ENCODE results near the gene CTIF.

- TF ChIP-seq CTCF (IDR thresholded peaks at IDR 0.05; ENCODE audit: poor library complexity, severe bottlenecking) (no peak), EP300 (conservative IDR thresholded peaks at IDR 0.05; ENCODE audit: poor library complexity, severe bottlenecking) (no peak), EZH2 (IDR thresholded peaks at IDR 0.05; ENCODE audit: borderline replicate concordance, insufficient read depth, low read length, poor library complexity, severe bottlenecking) (no peak), REST (IDR thresholded peaks at IDR 0.05; ENCODE audit: borderline replicate concordance) (no peak), TAF1 (IDR thresholded peaks at IDR 0.05; ENCODE audit: low read depth) (no peak), MXI1 (conservative IDR thresholded peaks at IDR 0.05; ENCODE audit: poor library complexity, severe bottlenecking) (no peak)
Measured at GRCh38 chr18:48850822-48851598, 312.2 kb downstream of the CTIF start.

All from neural cell (in vitro differentiated cells).